Fibroblast of lung (primary cell): Measurements from ENCODE around the gene TRIM44. TPM values are rescaled to one million over a fixed set of nuclear protein-coding genes. Genes with fewer than 3 reads are reported as not detected.

ENCODE experiments used
- DNase-seq, 2 donors: peaks; one replicate each; pipeline versions ENCODE4 v3.0.0 to v3.0.0-alpha.2; 2010; ENCODE audit warnings: low read depth in 2 of 2
- H2AFZ ChIP-seq: 2 replicates; pipeline ENCODE4 v1.5.1; 2012; ENCODE audit warnings: low read length, control low read depth, inconsistent platforms
- H3K27ac ChIP-seq: 2 replicates; pipeline ENCODE4 v1.5.1; 2011; ENCODE audit warnings: low read length, control low read depth; ENCODE audit not compliant: insufficient read depth
- H3K27me3 ChIP-seq: 2 replicates; pipeline ENCODE4 v1.5.1; 2011; ENCODE audit warnings: mild to moderate bottlenecking, low read length; ENCODE audit not compliant: control insufficient read depth, insufficient read depth
- H3K36me3 ChIP-seq: 2 replicates; pipeline ENCODE4 v1.5.1; 2011; ENCODE audit warnings: low read length; ENCODE audit not compliant: control insufficient read depth, insufficient read depth
- H3K4me1 ChIP-seq: 2 replicates; pipeline ENCODE4 v1.5.1; 2011; ENCODE audit warnings: low read length; ENCODE audit not compliant: control insufficient read depth, insufficient read depth; ENCODE audit errors: extremely low read depth
- H3K4me2 ChIP-seq: 2 replicates; pipeline ENCODE4 v1.5.1; 2011; ENCODE audit warnings: low read length, control low read depth; ENCODE audit not compliant: insufficient read depth; ENCODE audit errors: extremely low read depth
- H3K4me3 ChIP-seq, 4 experiments: fragments of 200-600 bp in 1 of 4; sonication (generic) in 1 of 4; replicated peaks in 1 of 4; 2 replicates each; pipeline ENCODE4 v1.5.1; 2011 to 2016; ENCODE audit warnings: low read length in 4 of 4, low read depth in 3 of 4, mild to moderate bottlenecking in 3 of 4, control low read depth in 2 of 4, inconsistent platforms in 1 of 4, mixed read lengths in 1 of 4; ENCODE audit not compliant: insufficient read depth in 1 of 4; ENCODE audit errors: control extremely low read depth in 1 of 4
- H3K79me2 ChIP-seq: 2 replicates; pipeline ENCODE4 v1.5.1; 2012; ENCODE audit warnings: mild to moderate bottlenecking, low read length, inconsistent platforms; ENCODE audit not compliant: control insufficient read depth, insufficient read depth
- H3K9ac ChIP-seq: 2 replicates; pipeline ENCODE4 v1.5.1; 2011; ENCODE audit warnings: mild to moderate bottlenecking, low read length, control low read depth; ENCODE audit not compliant: insufficient read depth
- H3K9me3 ChIP-seq: 2 replicates; pipeline ENCODE4 v1.5.1; 2012; ENCODE audit warnings: low read depth, low read length; ENCODE audit not compliant: control insufficient read depth, insufficient read depth
- H4K20me1 ChIP-seq: 2 replicates; pipeline ENCODE4 v1.5.1; 2011; ENCODE audit warnings: low read length; ENCODE audit not compliant: control insufficient read depth, insufficient read depth; ENCODE audit errors: extremely low read depth
- EZH2 ChIP-seq: IDR thresholded peaks from 2 replicates; pipeline ENCODE4 v1.5.1; 2012; ENCODE audit warnings: low read length, control low read depth, mild to moderate bottlenecking; ENCODE audit errors: missing control alignments
- polyA plus RNA-seq, 2 donors: library from polyadenylated mRNA; depleted of rRNA in 1 of 2; stranded (reverse) in 1 of 2; unstranded in 1 of 2; fragments of >200 nt; gene quantifications; 2 replicates each; pipeline ENCODE4 v1.2.1, GENCODE V29; 2011 to 2012; ENCODE audit warnings: missing spikeins in 1 of 2
- total RNA-seq: library from RNA; depleted of rRNA; stranded (reverse); fragments of >200 nt; gene quantifications from 2 replicates; pipeline ENCODE4 v1.2.1, GENCODE V29; 2014
- TF ChIP-seq, protein P1 (sequence below), 2 donors: IDR thresholded peaks in 1 of 2; conservative IDR thresholded peaks in 1 of 2; 1 replicate in 1 of 2; 2 replicates in 1 of 2; pipeline ENCODE4 v1.5.1; 2011 to 2012; ENCODE audit warnings: low read length in 2 of 2, control low read depth in 1 of 2, inconsistent platforms in 1 of 2, low read depth in 1 of 2, mild to moderate bottlenecking in 1 of 2

TRIM44 gene
- total and polyA plus RNA-seq, 2 donors (not counting 1 experiment from before 2014, with no cell fraction given), result 10.4 to 78.3 TPM

GRCh38 chr11:35842958-35843357 is 180.4 kb downstream of the TRIM44 start:
- Histone ChIP-seq H4K20me1 (no peaks in the 10 kb centered on the region), H3K36me3 (no peaks in the 10 kb centered on the region), H3K9ac (no peak overlapping the region), H2AFZ (no peak overlapping the region), H3K4me1 (no peaks in the 10 kb centered on the region), H3K4me3 (no peak overlapping the region), H3K79me2 (no peaks in the 10 kb centered on the region), H3K27ac (no peak overlapping the region), H3K27me3 (peaks cover 7% of the 10 kb centered on the region), H3K9me3 (no peaks in the 10 kb centered on the region), H3K4me2 (no peak overlapping the region)
- DNase-seq, result no peak
- TF ChIP-seq, protein P1, sequence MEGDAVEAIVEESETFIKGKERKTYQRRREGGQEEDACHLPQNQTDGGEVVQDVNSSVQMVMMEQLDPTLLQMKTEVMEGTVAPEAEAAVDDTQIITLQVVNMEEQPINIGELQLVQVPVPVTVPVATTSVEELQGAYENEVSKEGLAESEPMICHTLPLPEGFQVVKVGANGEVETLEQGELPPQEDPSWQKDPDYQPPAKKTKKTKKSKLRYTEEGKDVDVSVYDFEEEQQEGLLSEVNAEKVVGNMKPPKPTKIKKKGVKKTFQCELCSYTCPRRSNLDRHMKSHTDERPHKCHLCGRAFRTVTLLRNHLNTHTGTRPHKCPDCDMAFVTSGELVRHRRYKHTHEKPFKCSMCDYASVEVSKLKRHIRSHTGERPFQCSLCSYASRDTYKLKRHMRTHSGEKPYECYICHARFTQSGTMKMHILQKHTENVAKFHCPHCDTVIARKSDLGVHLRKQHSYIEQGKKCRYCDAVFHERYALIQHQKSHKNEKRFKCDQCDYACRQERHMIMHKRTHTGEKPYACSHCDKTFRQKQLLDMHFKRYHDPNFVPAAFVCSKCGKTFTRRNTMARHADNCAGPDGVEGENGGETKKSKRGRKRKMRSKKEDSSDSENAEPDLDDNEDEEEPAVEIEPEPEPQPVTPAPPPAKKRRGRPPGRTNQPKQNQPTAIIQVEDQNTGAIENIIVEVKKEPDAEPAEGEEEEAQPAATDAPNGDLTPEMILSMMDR (conservative IDR thresholded peaks at IDR 0.05 in 1 of 2, IDR thresholded peaks at IDR 0.05 in 1 of 2; ENCODE audit: low read depth in 1 of 2, low read length in 2 of 2), result no peak
- TF ChIP-seq EZH2, result no peak

- Histone ChIP-seq H3K4me2 (no peak overlapping the region), H3K27me3 (peaks cover 15% of the 10 kb centered on the region), H3K27ac (no peak overlapping the region), H4K20me1 (no peaks in the 10 kb centered on the region), H3K9ac (no peak overlapping the region), H3K79me2 (no peaks in the 10 kb centered on the region), H3K36me3 (no peaks in the 10 kb centered on the region), H3K9me3 (no peaks in the 10 kb centered on the region), H3K4me3 (no peak overlapping the region), H3K4me1 (no peaks in the 10 kb centered on the region), H2AFZ (no peak overlapping the region)
- no peak for DNase-seq
- TF ChIP-seq EZH2, result no peak
- TF ChIP-seq, protein P1 (conservative IDR thresholded peaks at IDR 0.05 in 1 of 2, IDR thresholded peaks at IDR 0.05 in 1 of 2; ENCODE audit: low read depth in 1 of 2, low read length in 2 of 2), result no peak
These were observed 182.0 kb downstream of the TRIM44 start for GRCh38 chr11:35844579-35844978.

DNA sequence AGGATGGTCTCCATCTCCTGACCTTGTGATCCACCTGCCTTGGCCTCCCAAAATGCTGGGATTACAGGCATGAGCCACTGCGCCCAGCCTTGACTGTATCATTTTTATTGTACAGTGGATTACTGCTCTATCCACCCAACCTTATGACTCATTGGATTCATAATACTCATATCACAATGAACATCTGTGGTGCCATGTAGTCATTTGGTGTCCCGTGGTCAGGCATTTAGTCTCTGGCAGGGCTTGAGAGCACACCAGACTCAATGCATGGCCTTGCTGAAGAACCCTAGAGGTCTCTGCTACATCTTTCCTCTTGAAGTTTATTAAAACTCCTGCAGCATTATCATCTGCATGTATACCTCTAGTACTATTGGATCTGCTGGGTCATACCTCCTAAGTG is 183.3 kb downstream of the TRIM44 start:
- Histone ChIP-seq H3K27me3 (peaks cover 19% of the 10 kb centered on the region), H3K27ac (no peak overlapping the region), H3K4me2 (no peak overlapping the region), H3K9ac (no peak overlapping the region), H3K4me1 (no peaks in the 10 kb centered on the region), H2AFZ (no peak overlapping the region), H3K9me3 (no peaks in the 10 kb centered on the region), H3K4me3 (no peak overlapping the region), H4K20me1 (no peaks in the 10 kb centered on the region), H3K79me2 (no peaks in the 10 kb centered on the region), H3K36me3 (no peaks in the 10 kb centered on the region)
- no peak for TF ChIP-seq EZH2
- TF ChIP-seq, protein P1 (conservative IDR thresholded peaks at IDR 0.05 in 1 of 2, IDR thresholded peaks at IDR 0.05 in 1 of 2; ENCODE audit: low read depth in 1 of 2, low read length in 2 of 2), result no peak
- no peak for DNase-seq
